HEK293 (cell line): ENCODE measurements around the gene HDDC2.

Experiments
- CTCF ChIP-seq: fragments of 450-650 bp; formaldehyde crosslinking; IDR thresholded peaks from 2 replicates; pipeline ENCODE4 v1.5.1; 2016; ENCODE audit warnings: missing biosample characterization, missing genetic modification characterization
- SALL2 ChIP-seq: fragments of 450-650 bp; formaldehyde crosslinking; IDR thresholded peaks from 2 replicates; pipeline ENCODE4 v1.5.0; 2017; ENCODE audit warnings: missing biosample characterization, mild to moderate bottlenecking, missing genetic modification characterization, borderline replicate concordance
- ZBTB49 ChIP-seq: fragments of 450-650 bp; formaldehyde crosslinking; IDR thresholded peaks from 2 replicates; pipeline ENCODE4 v1.5.1; 2016; ENCODE audit warnings: missing biosample characterization, missing genetic modification characterization, low read depth
- ZFP3 ChIP-seq: fragments of 450-650 bp; formaldehyde crosslinking; IDR thresholded peaks from 2 replicates; pipeline ENCODE4 v1.5.1; 2016; ENCODE audit warnings: low read depth, missing biosample characterization, missing genetic modification characterization
- ZNF23 ChIP-seq: fragments of 450-650 bp; formaldehyde crosslinking; IDR thresholded peaks from 2 replicates; pipeline ENCODE4 v1.5.1; 2016; ENCODE audit warnings: missing biosample characterization, missing genetic modification characterization, borderline replicate concordance
- ZNF639 ChIP-seq: fragments of 450-650 bp; formaldehyde crosslinking; IDR thresholded peaks from 2 replicates; pipeline ENCODE4 v1.5.1; 2016; ENCODE audit warnings: missing biosample characterization, missing genetic modification characterization
- ZNF791 ChIP-seq: fragments of 450-650 bp; formaldehyde crosslinking; IDR thresholded peaks from 2 replicates; pipeline ENCODE4 v1.5.1; 2016; ENCODE audit warnings: missing biosample characterization, missing genetic modification characterization

- TF ChIP-seq ZBTB49 (no peak), CTCF (no peak), ZNF791 (no peak), ZFP3 (tag by site-specific recombination) (no peak), ZNF639 (tag by site-specific recombination) (no peak), SALL2 (tag by site-specific recombination) (no peak), ZNF23 (tag by site-specific recombination) (no peak)
Measured at GRCh38 chr6:125253881-125254280, 47.9 kb downstream of the HDDC2 start.
